Subcutaneous abdominal adipose tissue (tissue), 5 donors: ENCODE results near the gene BRICD5.

Experiments
- H3K27ac ChIP-seq: one replicate; pipeline ENCODE4 v1.7.0; 2013; ENCODE audit warnings: low read depth, mild to moderate bottlenecking, inconsistent platforms, low read length, moderate library complexity
- H3K27me3 ChIP-seq, 5 donors: one replicate each; pipeline ENCODE4 v1.7.0; 2013; ENCODE audit warnings: low read length in 5 of 5, inconsistent platforms in 1 of 5; ENCODE audit not compliant: control insufficient read depth in 5 of 5, insufficient read depth in 4 of 5
- H3K36me3 ChIP-seq, 5 donors: one replicate each; pipeline ENCODE4 v1.7.0; 2013; ENCODE audit warnings: low read length in 5 of 5; ENCODE audit not compliant: control insufficient read depth in 5 of 5, insufficient read depth in 5 of 5
- H3K4me1 ChIP-seq, 5 donors: one replicate each; pipeline ENCODE4 v1.7.0; 2013; ENCODE audit warnings: low read length in 5 of 5, mild to moderate bottlenecking in 3 of 5, moderate library complexity in 1 of 5; ENCODE audit not compliant: control insufficient read depth in 5 of 5, insufficient read depth in 5 of 5
- H3K4me3 ChIP-seq, 5 donors: one replicate each; pipeline ENCODE4 v1.7.0; 2013; ENCODE audit warnings: low read length in 5 of 5, low read depth in 1 of 5
- H3K9ac ChIP-seq, 5 donors: one replicate each; pipeline ENCODE4 v1.7.0; 2013; ENCODE audit warnings: low read length in 5 of 5, mild to moderate bottlenecking in 4 of 5, moderate library complexity in 3 of 5
- H3K9me3 ChIP-seq, 5 donors: one replicate each; pipeline ENCODE4 v1.7.0; 2013; ENCODE audit warnings: low read length in 5 of 5; ENCODE audit not compliant: control insufficient read depth in 5 of 5
- donor health status: healthy.
- donor health status: healthy.
- donor health status: healthy.
- donor health status: healthy.
- donor health status: healthy.

The BRICD5 gene

DNA sequence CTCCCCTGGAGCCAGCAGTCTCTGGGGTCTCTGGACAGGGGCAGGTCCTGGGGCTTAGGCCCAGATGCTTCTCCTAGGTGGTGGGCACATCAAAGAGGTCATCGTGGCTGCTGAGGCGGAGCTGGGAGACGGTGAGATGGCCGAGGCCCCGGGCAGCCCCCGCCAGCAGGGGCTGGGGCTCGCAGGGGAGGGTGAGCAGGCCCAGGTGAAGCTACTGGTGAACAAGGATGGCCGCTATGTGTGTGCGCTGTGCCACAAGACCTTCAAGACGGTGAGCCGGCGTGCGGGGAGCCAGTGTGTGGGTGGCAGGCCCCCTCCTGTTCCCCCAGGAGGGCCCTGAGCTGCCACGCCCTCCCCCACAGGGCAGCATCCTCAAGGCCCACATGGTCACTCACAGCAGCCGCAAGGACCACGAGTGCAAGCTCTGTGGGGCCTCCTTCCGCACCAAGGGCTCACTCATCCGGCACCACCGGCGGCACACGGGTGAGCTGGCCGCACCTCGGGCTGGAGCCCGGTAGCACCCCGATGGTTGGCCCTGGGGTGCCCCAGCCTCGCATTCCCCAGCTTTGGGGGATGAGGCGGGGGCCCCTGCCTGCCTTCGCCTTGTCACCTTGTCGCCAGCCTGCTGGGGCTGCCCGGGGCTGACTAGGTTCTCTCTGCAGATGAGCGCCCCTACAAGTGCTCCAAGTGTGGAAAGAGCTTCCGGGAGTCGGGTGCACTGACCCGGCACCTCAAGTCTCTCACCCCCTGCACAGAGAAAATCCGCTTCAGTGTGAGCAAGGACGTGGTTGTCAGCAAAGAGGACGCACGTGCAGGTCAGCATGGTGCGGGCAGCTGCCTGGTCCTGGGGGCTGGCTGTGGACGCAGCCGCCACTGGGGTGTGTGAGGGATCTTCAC, 21.7 kb upstream of the BRICD5 start:
- Histone ChIP-seq H3K27me3 (peaks cover 0 to 18% (median 8%) of the 10 kb centered on the region in 5 donors), H3K36me3 (peaks cover 0 to 81% (median 74%) of the 10 kb centered on the region in 5 donors)

DNA sequence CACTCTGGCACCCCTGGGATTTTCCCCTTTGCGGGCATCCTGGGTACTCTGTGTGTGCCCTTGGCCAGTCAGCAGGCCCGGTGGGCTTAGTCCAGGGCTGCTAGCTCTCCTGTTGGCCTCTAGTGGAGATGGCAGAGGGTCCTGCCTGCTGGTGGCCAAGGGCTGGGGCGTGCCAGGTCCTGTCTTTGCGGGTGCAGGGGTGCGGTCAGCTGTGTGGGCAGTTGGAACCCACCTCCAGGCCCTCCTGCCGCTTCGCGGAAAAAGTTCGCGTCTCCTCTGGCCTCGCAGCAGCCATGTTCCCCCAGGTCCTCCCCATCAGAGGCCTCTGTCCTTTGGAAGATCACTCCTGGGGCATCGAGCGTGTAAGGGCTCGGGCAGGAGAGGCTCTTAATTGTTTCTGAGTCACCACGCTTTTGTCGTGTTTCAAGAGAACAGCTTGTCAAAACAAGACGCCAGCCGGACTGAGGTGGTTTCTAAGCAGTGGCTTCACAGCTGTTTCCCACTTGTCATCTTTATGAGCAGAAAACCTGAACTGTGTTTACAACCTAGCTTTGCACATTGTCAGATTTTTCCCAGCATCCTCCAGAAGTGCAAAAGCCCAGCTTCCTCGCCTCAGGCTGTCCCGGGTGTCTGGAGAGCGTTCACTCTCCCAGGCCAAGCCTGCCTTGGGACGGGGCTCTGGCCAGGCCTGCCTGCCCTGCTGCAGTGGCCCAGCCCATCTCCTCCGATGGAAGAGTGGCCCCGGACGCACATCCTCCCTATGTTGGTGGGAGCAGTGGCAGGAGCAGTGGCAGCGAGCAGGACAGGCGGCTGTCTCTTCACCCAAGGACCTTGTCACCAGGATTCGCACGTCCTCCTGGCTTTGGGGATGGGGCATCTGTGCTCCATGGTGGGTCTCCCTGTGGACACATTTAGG, 20.6 kb upstream of the BRICD5 start:
- Histone ChIP-seq H3K36me3 (peaks cover 0 to 89% (median 79%) of the 10 kb centered on the region in 5 donors), H3K9me3 (no peaks in the 10 kb centered on the region), H3K9ac (no peak overlapping the region), H3K27ac (no peak overlapping the region), H3K27me3 (peaks cover 0 to 9% (median 5%) of the 10 kb centered on the region in 5 donors), H3K4me3 (no peak overlapping the region), H3K4me1 (peaks cover 0 to 11% (median 9%) of the 10 kb centered on the region in 5 donors)

More for the DNA sequence above, 21.7 kb upstream of the BRICD5 start:
- no peaks in the 10 kb centered on the region for H3K9me3 ChIP-seq
- H3K27ac ChIP-seq, result no peak overlapping the region
- no peak overlapping the region for H3K4me3 ChIP-seq
- H3K4me1 ChIP-seq, result peaks cover 0 to 22% (median 17%) of the 10 kb centered on the region in 5 donors
- no peak overlapping the region for H3K9ac ChIP-seq

DNA sequence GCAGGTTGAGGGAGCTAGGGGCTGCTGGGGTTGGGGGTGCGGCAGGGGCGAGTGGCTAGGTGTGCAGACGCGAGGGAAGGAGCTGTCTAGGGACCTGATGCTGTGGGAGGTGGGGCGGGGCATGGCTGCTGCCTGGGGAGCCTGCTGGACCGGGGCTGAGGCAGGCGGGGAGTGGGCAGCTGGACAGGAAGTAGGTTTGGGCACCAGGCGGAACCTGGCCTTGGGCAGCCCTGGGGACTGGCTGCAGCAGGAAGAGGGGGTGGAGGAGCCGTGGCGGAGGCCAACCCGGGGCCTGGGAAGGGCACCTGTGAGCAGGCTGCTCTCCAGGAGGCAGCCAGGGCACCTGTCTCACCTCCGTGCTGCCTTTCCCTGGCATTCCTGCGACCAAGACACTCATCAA, 19.7 kb upstream of the BRICD5 start:
- Histone ChIP-seq H3K4me1 (peaks cover 0 to 8% (median 5%) of the 10 kb centered on the region in 5 donors), H3K27ac (no peak overlapping the region), H3K9ac (no peak overlapping the region), H3K9me3 (no peaks in the 10 kb centered on the region), H3K27me3 (peaks cover 0 to 5% (median 3%) of the 10 kb centered on the region in 5 donors), H3K4me3 (no peak overlapping the region), H3K36me3 (peaks cover 0 to 84% (median 74%) of the 10 kb centered on the region in 5 donors)

GRCh38 chr16:2229632-2230250, 19.1 kb upstream of the BRICD5 start:
- no peak overlapping the region for H3K27ac ChIP-seq
- H3K27me3 ChIP-seq, result peaks cover 0 to 5% (median 0%) of the 10 kb centered on the region in 5 donors
- H3K36me3 ChIP-seq, result peaks cover 0 to 77% (median 67%) of the 10 kb centered on the region in 5 donors
- H3K4me1 ChIP-seq, result peaks cover 0 to 13% (median 8%) of the 10 kb centered on the region in 5 donors
- H3K4me3 ChIP-seq, result no peak overlapping the region
- no peak overlapping the region for H3K9ac ChIP-seq
- H3K9me3 ChIP-seq, result no peaks in the 10 kb centered on the region

- peaks cover 0 to 71% (median 61%) of the 10 kb centered on the region in 5 donors for H3K36me3 ChIP-seq
Observed at GRCh38 chr16:2229091-2229490, 18.4 kb upstream of the BRICD5 start.

GRCh38 chr16:2228161-2228824, 17.6 kb upstream of the BRICD5 start:
- H3K27ac ChIP-seq, result no peak overlapping the region
- peaks cover 0 to 24% (median 17%) of the 10 kb centered on the region in 5 donors for H3K4me1 ChIP-seq
- H3K4me3 ChIP-seq, result no peak overlapping the region
- H3K36me3 ChIP-seq, result peaks cover 0 to 63% (median 53%) of the 10 kb centered on the region in 5 donors
- peak overlapping the region in 1 of 5 donors; percentile 7 for H3K9ac ChIP-seq
- H3K27me3 ChIP-seq, result no peaks in the 10 kb centered on the region
- no peaks in the 10 kb centered on the region for H3K9me3 ChIP-seq

More at GRCh38 chr16:2229091-2229490, 18.4 kb upstream of the BRICD5 start:
- H3K4me3 ChIP-seq, result no peak overlapping the region
- no peak overlapping the region for H3K9ac ChIP-seq
- H3K9me3 ChIP-seq, result no peaks in the 10 kb centered on the region
- peaks cover 0 to under 1% (median 0%) of the 10 kb centered on the region in 5 donors for H3K27me3 ChIP-seq
- H3K27ac ChIP-seq, result no peak overlapping the region
- peaks cover 0 to 20% (median 15%) of the 10 kb centered on the region in 5 donors for H3K4me1 ChIP-seq

DNA sequence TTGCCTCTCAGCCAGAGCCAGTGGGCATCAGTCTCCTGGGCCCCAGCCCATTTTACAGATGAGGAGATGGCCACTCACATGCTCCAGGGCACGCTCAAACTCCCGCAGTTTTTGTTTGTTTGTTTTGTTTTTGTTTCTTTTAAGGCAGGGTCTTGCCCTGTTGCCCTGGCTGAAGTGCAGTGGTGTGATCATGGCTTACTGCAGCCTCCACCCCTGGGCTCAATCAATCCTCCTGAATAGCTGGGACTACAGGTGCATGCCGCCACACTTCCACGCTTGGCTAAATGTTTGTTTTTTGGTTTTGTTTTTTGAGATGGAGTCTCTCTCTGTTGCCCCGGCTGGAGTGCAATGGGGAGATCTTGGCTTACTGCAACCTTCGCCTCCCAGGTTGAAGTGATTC, 16.3 kb upstream of the BRICD5 start:
- H3K27ac ChIP-seq, result no peak overlapping the region
- peaks cover 0 to 28% (median 20%) of the 10 kb centered on the region in 5 donors for H3K4me1 ChIP-seq
- H3K27me3 ChIP-seq, result no peaks in the 10 kb centered on the region
- peaks cover 0 to 49% (median 39%) of the 10 kb centered on the region in 5 donors for H3K36me3 ChIP-seq
- H3K9me3 ChIP-seq, result no peaks in the 10 kb centered on the region
- H3K9ac ChIP-seq, result no peak overlapping the region
- no peak overlapping the region for H3K4me3 ChIP-seq

DNA sequence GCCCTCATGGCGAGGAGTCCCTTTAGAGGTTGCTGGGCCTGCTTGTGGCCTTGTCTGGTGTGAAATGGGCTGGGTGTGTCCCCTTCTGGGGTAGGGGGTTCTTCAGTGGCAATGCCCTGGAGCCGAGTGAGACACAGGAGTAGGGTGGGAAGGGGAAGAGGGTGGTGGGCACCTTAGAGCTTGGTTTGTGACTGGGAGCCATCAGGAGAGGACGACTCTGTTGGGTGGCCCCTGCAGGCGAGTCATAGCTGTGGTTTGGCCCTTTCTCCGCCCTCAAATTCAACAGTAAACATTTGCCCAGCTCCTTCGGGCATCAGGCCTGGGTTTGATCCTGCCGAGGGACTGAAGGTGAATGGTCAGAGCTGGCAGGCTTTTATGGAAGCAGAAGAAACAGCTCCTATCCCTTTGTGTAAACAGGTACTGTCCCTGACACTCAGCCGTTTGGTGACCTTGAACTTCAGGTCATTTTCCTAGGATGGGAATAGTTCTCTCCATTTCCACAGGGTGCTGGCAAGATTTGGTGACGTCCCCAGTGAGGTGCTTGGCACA, 15.7 kb upstream of the BRICD5 start:
- Histone ChIP-seq H3K4me3 (no peak overlapping the region), H3K9ac (no peak overlapping the region), H3K4me1 (peaks cover 0 to 28% (median 20%) of the 10 kb centered on the region in 5 donors), H3K9me3 (no peaks in the 10 kb centered on the region), H3K27me3 (no peaks in the 10 kb centered on the region), H3K27ac (no peak overlapping the region), H3K36me3 (peaks cover 0 to 43% (median 33%) of the 10 kb centered on the region in 5 donors)
